IMR-90 (cell line): ENCODE results near the gene F12. TPM values are rescaled to one million over a fixed set of nuclear protein-coding genes. Genes with fewer than 3 reads are reported as not detected.

Experiments
- ATAC-seq: fragments of 200-7000 bp; cut with Tn5 transposase; 2 replicates; pipeline ENCODE4 v1.9.1; 2020; ENCODE audit warnings: low read depth, mild to moderate bottlenecking, moderate library complexity
- BruUV-seq: library from RNA; stranded (reverse); fragments of 400-500 nt; replicated peaks from 2 replicates; lab custom pipeline; 2021; lab: Mats Ljungman, UMichigan
- CTCF ChIA-PET: fragments of 300-600 bp; formaldehyde crosslinking; extraction: SDS; loops from one replicate; lab custom pipeline; 2021; ENCODE audit warnings: antibody characterized with exemption; lab: Yijun Ruan, JAX
- POLR2A ChIA-PET: fragments of 300-600 bp; sonication (Branson Sonifier 250); formaldehyde crosslinking; loops from one replicate; lab custom pipeline; 2022; ENCODE audit warnings: antibody characterized with exemption; ENCODE audit not compliant: unreplicated experiment; lab: Charles Lee
- DNase-seq: peaks from one replicate; pipeline ENCODE4 v3.0.0; 2013
- H2AFZ ChIP-seq: replicated peaks from 2 replicates; pipeline ENCODE3; 2013; ENCODE audit warnings: low read length, mild to moderate bottlenecking; ENCODE audit not compliant: poor library complexity
- H2AK5ac ChIP-seq: 2 replicates; pipeline ENCODE4 v1.6.1; 2013; ENCODE audit warnings: low read depth, low read length, inconsistent platforms
- H2AK9ac ChIP-seq: replicated peaks from 2 replicates; pipeline ENCODE3; 2013; ENCODE audit warnings: mild to moderate bottlenecking, low read depth, low read length, moderate library complexity; ENCODE audit not compliant: poor library complexity
- H2BK120ac ChIP-seq: 2 replicates; pipeline ENCODE4 v1.6.1; 2013; ENCODE audit warnings: low read depth, low read length, inconsistent platforms
- H2BK15ac ChIP-seq: 3 replicates; pipeline ENCODE4 v1.6.1; 2013; ENCODE audit warnings: low read depth, low read length, inconsistent platforms
- H2BK20ac ChIP-seq: 2 replicates; pipeline ENCODE4 v1.6.1; 2013; ENCODE audit warnings: low read depth, mild to moderate bottlenecking, inconsistent platforms, low read length, moderate library complexity
- H2BK5ac ChIP-seq: 2 replicates; pipeline ENCODE4 v1.6.1; 2013; ENCODE audit warnings: mild to moderate bottlenecking, low read depth, low read length, inconsistent platforms; ENCODE audit not compliant: poor library complexity, severe bottlenecking
- H3K14ac ChIP-seq: replicated peaks from 2 replicates; pipeline ENCODE4 v1.6.1; 2013; ENCODE audit warnings: low read depth, low read length, inconsistent platforms
- H3K18ac ChIP-seq: 2 replicates; pipeline ENCODE4 v1.6.1; 2013; ENCODE audit warnings: low read depth, low read length, control low read depth
- H3K23ac ChIP-seq: 2 replicates; pipeline ENCODE4 v1.6.1; 2013; ENCODE audit warnings: low read depth, low read length, inconsistent platforms
- H3K27ac ChIP-seq: 2 replicates; pipeline ENCODE4 v1.5.1; 2013; ENCODE audit warnings: mild to moderate bottlenecking, control low read depth, low read length; ENCODE audit not compliant: insufficient read depth
- H3K27me3 ChIP-seq: 2 replicates; pipeline ENCODE4 v1.6.1; 2013; ENCODE audit warnings: low read length; ENCODE audit not compliant: control insufficient read depth, insufficient read depth
- H3K36me3 ChIP-seq: 2 replicates; pipeline ENCODE4 v1.6.1; 2013; ENCODE audit warnings: low read length, mixed read lengths; ENCODE audit not compliant: control insufficient read depth, insufficient read depth
- H3K4ac ChIP-seq: 2 replicates; pipeline ENCODE4 v1.6.1; 2013; ENCODE audit warnings: low read depth, low read length, inconsistent platforms
- H3K4me1 ChIP-seq: 2 replicates; pipeline ENCODE4 v1.6.1; 2013; ENCODE audit warnings: low read length, mixed read lengths; ENCODE audit not compliant: control insufficient read depth, insufficient read depth
- H3K4me2 ChIP-seq: 2 replicates; pipeline ENCODE4 v1.6.1; 2013; ENCODE audit warnings: low read depth, mild to moderate bottlenecking, control low read depth, low read length, moderate library complexity
- H3K4me3 ChIP-seq: 2 replicates; pipeline ENCODE4 v1.5.1; 2013; ENCODE audit warnings: low read depth, mild to moderate bottlenecking, control low read depth, low read length, moderate library complexity; ENCODE audit not compliant: insufficient read depth
- H3K56ac ChIP-seq: 2 replicates; pipeline ENCODE4 v1.6.1; 2013; ENCODE audit warnings: low read length, inconsistent platforms; ENCODE audit not compliant: insufficient read depth; ENCODE audit errors: extremely low read depth
- H3K79me1 ChIP-seq, 2 experiments: 2 replicates each; pipeline ENCODE4 v1.6.1; 2013; ENCODE audit warnings: low read length in 2 of 2, inconsistent platforms in 1 of 2, low read depth in 1 of 2
- H3K9ac ChIP-seq: 2 replicates; pipeline ENCODE4 v1.6.1; 2013; ENCODE audit warnings: low read depth, low read length, control low read depth
- H3K9me1 ChIP-seq: 2 replicates; pipeline ENCODE4 v1.6.1; 2013; ENCODE audit warnings: low read length, inconsistent platforms; ENCODE audit not compliant: insufficient read depth
- H3K9me3 ChIP-seq: 2 replicates; pipeline ENCODE4 v1.6.1; 2013; ENCODE audit warnings: low read length; ENCODE audit not compliant: control insufficient read depth, insufficient read depth
- H4K20me1 ChIP-seq: 2 replicates; pipeline ENCODE4 v1.6.1; 2013; ENCODE audit warnings: low read length, inconsistent platforms; ENCODE audit not compliant: insufficient read depth
- H4K5ac ChIP-seq: 2 replicates; pipeline ENCODE4 v1.6.1; 2013; ENCODE audit warnings: mild to moderate bottlenecking, low read depth, low read length, control low read depth
- H4K8ac ChIP-seq, 2 experiments: 2 replicates each; pipeline ENCODE4 v1.6.1; 2013; ENCODE audit warnings: low read depth in 2 of 2, low read length in 2 of 2, control low read depth in 1 of 2, inconsistent platforms in 1 of 2
- H4K91ac ChIP-seq: 2 replicates; pipeline ENCODE4 v1.6.1; 2013; ENCODE audit warnings: low read depth, low read length, inconsistent platforms; ENCODE audit not compliant: insufficient read depth
- CHD1 ChIP-seq: IDR thresholded peaks from 2 replicates; pipeline ENCODE4 v1.6.1; 2012; ENCODE audit warnings: low read depth, low read length, improper control_type of control experiment
- FOS ChIP-seq: fragments of 150-350 bp; IDR thresholded peaks from 2 replicates; pipeline ENCODE4 v1.6.1; 2016; ENCODE audit warnings: low read depth, low read length
- NFE2L2 ChIP-seq: fragments of 150-350 bp; IDR thresholded peaks from 2 replicates; pipeline ENCODE4 v1.6.1; 2016; ENCODE audit warnings: low read depth, mild to moderate bottlenecking, low read length
- USF2 ChIP-seq: fragments of 150-350 bp; IDR thresholded peaks from 2 replicates; pipeline ENCODE4 v1.6.1; 2017; ENCODE audit warnings: mild to moderate bottlenecking, antibody characterized with exemption, low read length, low read depth
- WGBS, 2 experiments: methylation state at CpG; one replicate each; pipeline versions ENCODE4 v1.1.5 to v1.1.7; 2013; ENCODE audit warnings: missing lambda C conversion rate in 2 of 2; ENCODE audit not compliant: insufficient read length in 1 of 2; ENCODE audit errors: extremely low coverage in 2 of 2; 5-methylcytosine and 5-hydroxymethylcytosine counted together
- dilution Hi-C: fragments of 300-500 bp; cut with HindIII; formaldehyde crosslinking; loops from one replicate; pipeline ENCODE4 v1.14.3; 2018; ENCODE audit warnings: low sequenced_read_pairs; ENCODE audit not compliant: unreplicated experiment
- in situ Hi-C: fragments of 300-500 bp; cut with MboI; formaldehyde crosslinking; loops from 3 replicates; pipeline ENCODE4 v1.14.3; 2019; ENCODE audit warnings: low sequenced_read_pairs, inconsistent platforms, mixed read lengths
- intact Hi-C: fragments of 100-400 bp; cut with micrococcal nuclease; formaldehyde crosslinking; loops from 2 replicates; pipeline ENCODE4 v1.10.0; 2022
- polyA plus RNA-seq, 3 experiments: library from polyadenylated mRNA; depleted of rRNA; stranded (reverse); fragments of >200 nt; gene quantifications; 2 replicates each; pipeline ENCODE4 v1.2.3, GENCODE V29; 2012; ENCODE audit warnings: low replicate concordance in 1 of 3
- total RNA-seq: library from RNA; depleted of rRNA; stranded (reverse); fragments of >200 nt; gene quantifications from 2 replicates; pipeline ENCODE4 v1.2.3, GENCODE V29; 2012

The F12 gene
- total and polyA plus RNA-seq, 2 of the 4 experiments (the other 2 are of a cell fraction) = 0.36 to 1.2 TPM

- Histone ChIP-seq H3K27ac (no peak overlapping the region), H3K14ac (no peak overlapping the region), H3K79me1 (no peaks in the 10 kb centered on the region), H3K36me3 (no peaks in the 10 kb centered on the region), H2BK20ac (no peak overlapping the region), H3K27me3 (peaks cover 19% of the 10 kb centered on the region), H3K18ac (no peak overlapping the region), H3K4ac (no peak overlapping the region), H2AK9ac (no peak overlapping the region), H3K9me3 (no peaks in the 10 kb centered on the region), H2AFZ (peak overlapping the region; percentile 89), H2BK120ac (no peak overlapping the region), H4K5ac (no peak overlapping the region), H3K56ac (no peak overlapping the region), H2AK5ac (no peak overlapping the region), H2BK15ac (no peak overlapping the region), H3K4me1 (peaks cover 9% of the 10 kb centered on the region; the same call in 1 of the 2 replicates), H2BK5ac (no peak overlapping the region), H3K9ac (no peak overlapping the region), H3K23ac (no peak overlapping the region), H4K8ac (no peak overlapping the region), H3K4me2 (peak overlapping the region; percentile 57), H3K9me1 (no peaks in the 10 kb centered on the region), H4K20me1 (no peaks in the 10 kb centered on the region), H4K91ac (no peak overlapping the region), H3K4me3 (no peak overlapping the region)
- intact Hi-C loops = no loop called here
- POLR2A ChIA-PET = no interaction called here
- in situ Hi-C loops = no loop called here
- TF ChIP-seq NFE2L2 = no peak
- no peak for TF ChIP-seq CHD1
- no peak for TF ChIP-seq USF2
- TF ChIP-seq FOS = no peak
- dilution Hi-C loops = no loop called here
- DNase-seq (no peak), ATAC-seq (no peak)
- CTCF ChIA-PET = no interaction called here
- BruUV-seq = no TSS peak
- WGBS, 2 experiments = no CpG with 5 or more reads among the region's 10 CpGs
These were observed 45.8 kb downstream of the F12 start for GRCh38 chr5:177363565-177363964.
